SKM-1 (cell line): Measurements from ENCODE around the gene USP7.
"Not testable (repeated sequence)": the region's sequence is repeated elsewhere in the genome, so short reads cannot be mapped to it uniquely, and the experiment has no call there.

Experiments
- DNase-seq: peaks from one replicate; lab custom pipeline; 2025; ENCODE audit not compliant: unreplicated experiment; lab: John Stamatoyannopoulos, UW

The USP7 gene

DNA sequence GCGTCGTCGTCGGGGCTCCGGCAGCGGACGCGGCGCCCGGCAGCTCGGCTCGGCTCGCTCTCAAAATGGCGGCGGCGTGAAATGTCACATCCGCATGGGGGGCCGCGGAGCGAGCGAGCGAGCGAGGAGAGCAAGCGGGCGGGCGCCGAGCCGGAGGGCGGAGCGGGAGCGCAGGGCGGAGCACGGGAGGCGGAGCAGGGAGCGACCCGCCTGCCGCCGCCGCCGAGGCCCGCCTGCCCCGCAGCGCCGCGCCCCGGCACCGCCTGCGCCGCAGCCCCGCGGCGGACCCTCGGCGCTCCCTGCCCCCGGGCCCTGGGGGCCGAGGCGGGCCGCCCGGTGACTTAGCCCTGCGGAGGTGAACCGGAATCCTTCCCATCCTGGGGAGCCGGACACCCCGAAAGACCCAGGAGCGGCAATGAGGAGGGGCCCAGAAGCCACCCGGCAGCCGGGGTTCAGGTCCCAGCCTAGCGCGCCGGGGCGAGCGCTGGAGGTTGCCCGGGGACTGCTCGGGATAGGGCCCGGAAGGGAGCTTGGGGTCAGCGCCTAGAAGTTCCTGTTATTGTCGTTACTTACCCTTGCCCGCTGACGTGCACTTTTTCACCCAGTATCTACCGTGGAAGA, at the start of gene USP7:
Gene USP7, minus strand, starts transcription at position 86 of the 621 bp plus-strand sequence. CDS start 621 bp downstream, outside the sequence.
- peak; percentile 69 for DNase-seq

DNA sequence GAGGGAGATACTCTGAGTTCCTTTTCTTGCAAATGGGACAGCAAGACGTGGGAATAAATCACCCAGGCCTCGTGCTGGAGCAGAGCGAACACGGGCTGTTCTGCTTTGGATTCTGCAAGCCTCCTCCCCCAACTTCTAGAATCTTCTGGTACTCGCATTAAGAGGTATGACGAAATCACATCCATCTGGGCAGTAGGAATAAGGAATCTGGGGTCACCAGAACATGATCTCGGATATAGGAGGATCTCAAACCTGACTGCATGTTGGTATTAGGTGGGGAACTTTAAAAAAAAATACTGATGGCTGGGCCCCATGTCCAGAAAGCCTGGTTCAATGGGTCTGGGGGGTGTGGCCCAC, 49.8 kb upstream of the USP7 start:
- DNase-seq, result no peak

DNA sequence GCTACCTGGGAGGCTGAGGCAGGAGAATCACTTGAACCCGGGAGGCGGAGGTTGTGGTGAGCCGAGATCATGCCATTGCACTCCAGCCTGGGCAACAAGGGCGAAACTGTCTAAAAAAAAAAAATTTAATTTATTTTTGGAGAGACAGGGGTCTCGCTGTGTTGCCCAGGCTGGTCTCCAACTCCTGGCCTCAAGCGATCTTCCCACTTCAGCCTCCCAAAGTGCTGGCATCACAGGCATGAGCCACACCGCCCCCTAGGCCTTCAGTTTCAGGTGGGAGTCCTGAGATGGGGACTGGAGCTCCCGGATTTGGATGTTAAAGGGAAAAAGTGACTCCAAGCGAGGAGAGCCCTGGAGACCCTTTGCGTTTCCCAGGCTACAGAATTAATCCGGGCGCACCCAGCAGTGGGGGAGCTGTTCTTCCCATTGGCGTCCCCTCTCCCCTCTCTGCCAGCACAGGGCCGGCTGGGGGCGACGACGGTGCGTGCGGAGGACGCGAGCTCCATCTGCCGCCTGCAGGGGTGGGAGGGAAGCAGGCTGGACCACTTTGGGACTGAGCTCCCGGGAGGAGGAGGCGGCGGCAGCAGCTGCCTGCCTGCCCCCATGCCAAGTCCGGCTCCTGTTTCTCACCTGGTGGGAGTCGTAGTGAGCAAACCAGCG, 49.3 kb upstream of the USP7 start:
- no peak for DNase-seq

DNA sequence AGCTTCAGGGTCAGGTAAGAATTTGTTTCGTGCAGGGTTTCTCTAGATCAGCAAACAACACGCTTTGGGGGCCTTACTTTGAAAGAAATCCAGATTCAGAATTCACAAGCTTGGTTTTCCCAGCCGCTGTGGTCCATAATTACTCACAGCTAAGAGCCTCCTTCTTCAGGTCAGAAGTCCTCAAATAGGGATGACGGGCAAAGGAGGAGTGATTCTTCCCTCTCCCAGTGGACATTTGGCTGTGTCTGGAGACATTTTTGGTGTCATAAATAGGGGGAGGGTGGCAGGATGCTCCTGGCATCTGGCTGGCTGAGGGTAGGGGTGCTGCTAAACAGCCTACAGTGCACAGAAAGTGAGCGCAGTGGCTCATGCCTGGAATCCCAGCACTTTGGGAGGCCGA, 48.6 kb upstream of the USP7 start:
- DNase-seq, result no peak

DNA sequence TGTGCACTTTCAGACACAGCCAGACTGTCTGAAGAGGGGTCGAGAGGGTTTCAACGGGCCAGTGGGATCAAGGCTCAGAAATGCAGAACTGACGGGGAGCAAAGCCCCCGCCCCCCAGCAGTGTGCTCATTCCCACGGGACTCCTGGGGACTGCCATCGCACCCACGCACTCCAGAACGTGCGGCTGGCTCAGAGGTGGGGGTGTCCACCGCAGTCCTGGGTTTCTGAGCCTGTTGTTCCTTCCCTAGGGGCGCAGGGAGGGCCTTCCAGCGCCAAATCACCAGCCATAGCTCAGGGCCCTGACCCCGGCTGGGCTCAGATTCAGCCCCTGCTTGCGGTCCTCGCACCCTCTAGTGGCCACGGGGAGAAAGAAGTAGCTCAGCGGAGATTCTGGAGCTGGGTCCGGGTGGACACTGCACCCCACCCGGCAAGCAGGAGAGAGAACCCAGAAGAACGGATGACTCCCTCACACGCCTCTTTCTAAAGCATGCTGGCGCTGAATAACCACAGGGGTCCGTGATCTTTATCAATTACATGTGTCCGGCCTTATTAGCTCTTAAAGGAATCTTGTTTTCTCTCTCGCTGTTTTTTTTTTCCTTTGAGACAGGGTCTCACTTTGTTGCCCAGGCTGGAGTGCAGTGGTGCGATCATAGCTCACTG, 45.0 kb upstream of the USP7 start:
- peak; percentile 37 for DNase-seq

GRCh38 chr16:9007177-9007794, 43.6 kb upstream of the USP7 start:
- no peak for DNase-seq

- DNase-seq, result no peak
Observed at GRCh38 chr16:9004183-9004582, 40.5 kb upstream of the USP7 start.

DNA sequence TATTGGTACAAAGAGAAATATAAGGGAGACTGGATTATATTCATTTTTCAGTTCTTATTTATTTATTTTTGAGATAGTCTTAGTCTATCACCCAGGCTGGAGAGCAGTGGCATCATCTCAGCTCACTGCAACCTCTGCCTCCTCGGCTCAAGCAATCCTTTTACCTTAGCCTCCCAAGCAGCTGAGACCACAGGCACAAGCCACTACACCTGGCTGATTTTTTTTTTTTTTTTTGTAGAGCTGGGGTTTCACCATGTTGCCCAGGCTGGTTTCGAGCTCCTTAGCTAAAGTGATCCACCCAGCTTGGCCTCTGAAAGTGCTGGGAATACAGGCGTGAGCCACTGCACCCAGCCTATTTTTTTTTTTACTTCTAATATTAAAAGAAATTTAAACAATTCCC, 40.1 kb upstream of the USP7 start:
- DNase-seq, result no peak

DNA sequence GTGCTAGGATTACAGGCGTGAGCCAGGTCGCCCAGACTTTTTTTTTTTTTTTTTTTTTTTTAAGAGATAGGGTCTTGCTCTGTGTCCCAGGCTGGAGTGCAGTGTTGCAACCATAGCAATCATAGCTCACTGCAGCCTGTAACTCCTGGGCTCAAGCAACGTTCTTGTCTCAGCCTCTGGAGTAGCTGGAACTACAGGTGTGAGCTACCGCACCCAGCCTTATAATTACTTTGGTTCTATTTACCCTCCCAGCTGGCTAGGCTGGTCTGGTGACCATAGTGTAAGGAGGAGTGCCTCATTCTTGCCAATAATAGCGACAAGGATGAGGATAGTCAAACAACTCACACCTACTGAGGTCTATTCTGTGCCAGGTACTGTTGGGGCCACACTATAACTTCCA, 39.6 kb upstream of the USP7 start:
- no peak for DNase-seq

GRCh38 chr16:9002042-9002441, 38.3 kb upstream of the USP7 start:
- no peak for DNase-seq

GRCh38 chr16:9000664-9001063, 37.0 kb upstream of the USP7 start:
- no peak for DNase-seq

DNA sequence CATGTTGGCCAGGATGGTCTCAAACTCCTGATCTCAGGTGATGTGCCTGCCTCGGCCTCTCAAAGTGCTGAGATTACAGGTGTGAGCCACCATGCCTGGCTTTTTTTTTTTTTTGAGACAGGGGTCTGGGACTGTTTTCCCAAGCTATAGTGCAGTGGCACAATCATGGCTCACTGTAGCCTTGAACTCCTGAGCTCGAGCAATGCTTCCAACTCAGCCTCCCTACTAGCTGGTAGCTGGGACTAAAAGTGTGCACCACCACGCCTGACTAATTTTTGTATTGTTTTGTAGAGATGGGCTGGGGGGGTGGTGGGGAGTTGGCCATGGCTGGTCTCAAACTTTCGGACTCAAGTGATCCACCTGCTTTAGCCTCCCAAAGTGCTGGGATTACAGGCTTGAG, 36.1 kb upstream of the USP7 start:
- no peak for DNase-seq

DNA sequence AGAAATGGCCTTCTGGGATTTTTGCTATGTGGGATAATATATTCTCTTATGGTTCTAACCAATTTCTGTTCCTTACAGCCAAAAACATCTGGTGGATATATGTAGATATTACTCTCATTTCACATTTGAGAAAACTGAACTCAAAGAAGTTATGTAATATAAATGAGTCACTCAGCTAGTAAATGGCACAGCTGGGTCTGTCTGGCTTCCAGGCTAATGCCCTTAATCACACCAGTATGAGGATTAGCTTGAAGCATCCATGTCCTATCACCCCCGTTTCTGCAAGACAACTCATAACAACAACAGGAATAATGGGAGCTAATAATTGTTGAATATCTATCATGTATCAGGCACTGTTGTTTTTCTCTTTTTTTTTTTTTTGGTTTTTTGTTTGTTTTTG, 34.4 kb upstream of the USP7 start:
- DNase-seq, result no peak

GRCh38 chr16:8996891-8997290, 33.2 kb upstream of the USP7 start:
- DNase-seq, result no peak

- DNase-seq, result no peak
Observed at GRCh38 chr16:8990445-8990844, 26.7 kb upstream of the USP7 start.

DNA sequence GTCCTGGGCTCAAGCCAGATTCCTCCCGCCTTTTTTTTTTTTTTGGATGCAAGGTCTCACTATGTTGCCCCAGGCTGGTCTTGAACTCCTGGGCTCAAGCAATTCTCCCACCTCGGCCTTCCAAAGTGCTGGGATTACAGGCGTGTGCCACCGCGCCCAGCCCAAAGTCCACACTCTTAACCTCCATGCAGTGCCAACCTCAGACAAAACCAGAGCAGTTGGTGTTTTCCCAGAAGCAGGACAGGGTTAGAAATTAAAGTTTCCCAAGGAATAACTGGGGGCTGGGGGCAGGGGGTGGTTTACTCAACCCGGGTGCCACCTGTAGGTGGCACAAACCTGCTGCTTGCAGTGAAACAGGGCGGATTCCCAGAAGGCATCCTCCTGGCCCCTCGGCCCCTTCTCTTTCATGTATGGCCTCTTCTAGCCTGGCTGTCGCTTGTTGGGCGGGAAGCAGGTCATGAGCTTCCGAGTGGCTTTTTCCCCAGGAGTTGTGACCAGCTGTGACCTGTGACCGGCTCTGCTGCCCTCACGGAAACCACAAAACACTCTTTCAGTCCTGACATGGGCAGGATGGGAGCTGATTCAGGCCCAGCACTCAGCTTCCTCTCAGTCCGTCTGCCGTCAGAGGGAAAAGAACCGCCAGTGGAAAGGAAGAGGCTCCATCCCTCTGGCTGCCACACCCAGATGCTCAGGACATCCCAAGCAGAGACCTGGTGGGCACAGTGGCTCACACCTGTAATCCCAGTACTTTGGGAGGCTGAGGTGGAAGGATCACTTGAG, 25.6 kb upstream of the USP7 start:
- no peak for DNase-seq

DNA sequence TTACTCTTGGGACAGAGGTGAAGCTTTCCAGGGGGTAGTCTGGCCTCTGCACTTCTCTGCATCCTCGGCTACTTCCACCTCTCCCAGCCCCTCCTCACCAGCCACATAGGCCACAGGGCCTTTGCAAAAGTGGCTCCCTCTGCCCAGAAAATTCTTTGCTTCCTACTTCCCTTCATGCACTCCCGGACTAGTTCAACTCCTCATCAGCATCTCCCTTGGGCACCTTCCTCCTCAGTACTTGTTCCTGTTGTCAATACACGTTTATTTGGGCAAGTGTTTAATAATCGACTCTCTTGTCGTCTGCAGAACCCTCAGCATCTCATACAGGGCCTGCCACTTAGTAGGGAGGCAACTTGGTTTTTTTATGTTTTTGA, 23.1 kb upstream of the USP7 start:
- no peak for DNase-seq

DNA sequence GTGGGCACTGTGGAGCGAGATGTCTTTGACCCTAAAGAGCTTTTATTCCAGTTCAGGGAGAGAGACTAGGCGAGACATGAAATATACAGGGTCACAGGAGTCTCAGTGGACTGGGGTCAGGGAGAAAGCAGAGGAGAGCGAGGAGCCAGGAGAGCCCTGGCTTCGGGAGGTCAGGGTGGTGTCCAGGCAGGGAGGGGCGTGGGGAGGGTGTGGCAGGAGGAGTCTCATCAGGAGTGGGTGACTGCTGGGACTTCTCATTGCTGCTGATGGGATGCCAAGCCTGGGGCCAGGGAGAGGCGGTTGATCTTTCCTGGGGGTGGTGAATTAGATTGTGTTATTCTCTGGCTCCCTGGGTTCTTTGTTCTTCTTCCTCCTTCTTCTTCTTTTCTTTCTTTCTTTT, 22.4 kb upstream of the USP7 start:
- DNase-seq, result no peak

GRCh38 chr16:8982816-8983215, 19.1 kb upstream of the USP7 start:
- no peak for DNase-seq

- not testable (repeated sequence) for DNase-seq
Observed at GRCh38 chr16:8981901-8982300, 18.2 kb upstream of the USP7 start.

DNA sequence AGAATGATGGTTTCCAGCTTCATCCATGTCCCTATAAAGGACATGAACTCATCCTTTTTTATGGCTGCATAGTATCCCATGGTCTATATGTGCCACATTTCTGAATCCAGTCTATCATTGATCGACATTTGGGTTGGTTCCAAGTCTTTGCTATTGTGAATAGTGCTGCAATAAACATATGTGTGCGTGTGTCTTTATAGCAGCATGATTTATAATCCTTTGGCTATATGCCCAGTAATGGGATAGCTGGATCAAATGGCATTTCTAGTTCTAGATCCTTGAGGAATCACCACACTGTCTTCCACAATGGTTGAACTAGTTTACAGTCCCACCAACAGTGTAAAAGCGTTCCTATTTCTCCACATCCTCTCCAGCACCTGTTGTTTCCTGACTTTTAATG, 12.5 kb upstream of the USP7 start:
- DNase-seq, result not testable (repeated sequence)
